IPS-18a (cell line): ENCODE results near the gene PPP1R14C.

Experiments
- H3K27ac ChIP-seq: one replicate; pipeline ENCODE4 v1.5.1; 2013; ENCODE audit warnings: low read length
- H3K27me3 ChIP-seq: one replicate; pipeline ENCODE4 v1.6.1; 2013; ENCODE audit warnings: mild to moderate bottlenecking, low read length; ENCODE audit not compliant: control insufficient read depth, insufficient read depth
- H3K36me3 ChIP-seq: one replicate; pipeline ENCODE4 v1.6.1; 2013; ENCODE audit warnings: low read depth, low read length; ENCODE audit not compliant: control insufficient read depth
- H3K4me1 ChIP-seq: one replicate; pipeline ENCODE4 v1.6.1; 2013; ENCODE audit warnings: low read depth, low read length; ENCODE audit not compliant: control insufficient read depth
- H3K4me3 ChIP-seq: one replicate; pipeline ENCODE4 v1.5.1; 2013; ENCODE audit warnings: low read length
- H3K9ac ChIP-seq: one replicate; pipeline ENCODE4 v1.6.1; 2013; ENCODE audit warnings: mild to moderate bottlenecking, low read length, moderate library complexity
- H3K9me3 ChIP-seq: one replicate; pipeline ENCODE4 v1.6.1; 2013; ENCODE audit warnings: low read depth, low read length; ENCODE audit not compliant: control insufficient read depth

Gene PPP1R14C

GRCh38 chr6:150245148-150245935 lies 102.5 kb downstream of the PPP1R14C start:
- H3K27ac ChIP-seq: no peak overlapping the region
- H3K4me3 ChIP-seq: no peak overlapping the region
- H3K9me3 ChIP-seq: no peaks in the 10 kb centered on the region
- no peaks in the 10 kb centered on the region for H3K27me3 ChIP-seq
- no peaks in the 10 kb centered on the region for H3K4me1 ChIP-seq
- no peak overlapping the region for H3K9ac ChIP-seq
- no peaks in the 10 kb centered on the region for H3K36me3 ChIP-seq

- Histone ChIP-seq H3K27ac (no peak overlapping the region), H3K4me1 (no peaks in the 10 kb centered on the region), H3K9me3 (no peaks in the 10 kb centered on the region), H3K9ac (no peak overlapping the region), H3K4me3 (no peak overlapping the region), H3K27me3 (no peaks in the 10 kb centered on the region), H3K36me3 (no peaks in the 10 kb centered on the region)
Observed at GRCh38 chr6:150247803-150248202, 105.0 kb downstream of the PPP1R14C start.

DNA sequence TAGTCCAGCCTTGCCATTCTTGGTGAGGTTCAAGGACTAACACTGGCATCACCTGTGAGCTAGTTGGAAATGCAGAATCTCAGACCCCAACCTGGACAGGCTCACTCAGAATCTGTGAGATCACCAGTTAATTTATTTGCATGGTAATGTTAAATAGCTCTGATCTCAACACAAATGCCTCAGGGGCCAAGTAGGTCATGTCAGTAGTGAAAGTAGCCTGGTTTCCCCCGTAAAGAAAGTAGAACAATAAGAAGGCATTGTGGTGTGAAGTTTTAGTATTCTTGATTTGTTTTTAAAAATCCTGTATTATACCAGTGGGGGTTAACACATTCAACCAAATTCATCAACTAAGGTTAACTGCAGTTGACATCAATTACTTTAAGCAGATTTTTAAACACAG lies 105.5 kb downstream of the PPP1R14C start:
- no peak overlapping the region for H3K4me3 ChIP-seq
- H3K27me3 ChIP-seq: no peaks in the 10 kb centered on the region
- H3K27ac ChIP-seq: no peak overlapping the region
- no peaks in the 10 kb centered on the region for H3K9me3 ChIP-seq
- no peaks in the 10 kb centered on the region for H3K4me1 ChIP-seq
- no peaks in the 10 kb centered on the region for H3K36me3 ChIP-seq
- no peak overlapping the region for H3K9ac ChIP-seq

DNA sequence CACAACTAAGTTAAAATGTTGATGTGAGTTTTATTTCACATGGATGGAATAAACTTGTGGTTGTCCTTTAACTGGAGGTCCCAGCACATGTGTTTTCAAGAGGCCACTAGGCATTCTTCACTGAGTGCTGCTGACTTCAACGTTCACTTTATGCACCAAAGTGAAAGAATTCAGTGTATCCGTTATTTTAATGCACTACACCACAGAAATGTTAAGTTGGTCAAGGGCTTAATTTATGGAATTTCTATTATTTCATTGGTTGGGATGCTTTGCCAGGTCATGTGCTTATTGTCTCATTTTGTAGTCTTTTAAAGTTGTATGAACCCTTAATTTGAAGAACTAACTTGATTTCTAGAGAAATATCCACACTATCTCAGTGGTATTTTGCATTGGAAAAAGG lies 106.4 kb downstream of the PPP1R14C start:
- Histone ChIP-seq H3K4me3 (no peak overlapping the region), H3K4me1 (no peaks in the 10 kb centered on the region), H3K9ac (no peak overlapping the region), H3K27ac (no peak overlapping the region), H3K36me3 (no peaks in the 10 kb centered on the region), H3K9me3 (no peaks in the 10 kb centered on the region), H3K27me3 (no peaks in the 10 kb centered on the region)

DNA sequence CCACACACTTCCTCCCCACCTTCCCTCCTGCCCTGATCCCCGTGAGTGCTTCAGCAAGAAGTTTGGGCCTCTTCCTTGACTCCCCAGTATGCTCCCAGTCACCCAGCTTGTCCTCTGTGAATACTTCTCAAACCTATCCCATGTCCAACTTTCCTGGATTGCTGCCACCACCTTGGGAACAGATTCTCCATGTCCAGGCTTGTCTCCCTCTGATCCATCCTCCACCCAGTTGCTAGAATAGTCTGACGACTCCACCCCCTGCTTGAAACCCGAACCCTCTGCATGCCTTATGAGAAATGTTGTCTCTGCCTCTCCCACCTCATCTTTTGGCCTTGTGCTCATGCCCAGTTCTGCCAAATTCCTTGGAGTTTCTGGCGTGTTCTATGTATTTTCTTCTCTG lies 108.0 kb downstream of the PPP1R14C start:
- H3K36me3 ChIP-seq: no peaks in the 10 kb centered on the region
- H3K4me1 ChIP-seq: no peaks in the 10 kb centered on the region
- no peaks in the 10 kb centered on the region for H3K27me3 ChIP-seq
- H3K4me3 ChIP-seq: no peak overlapping the region
- no peak overlapping the region for H3K27ac ChIP-seq
- no peaks in the 10 kb centered on the region for H3K9me3 ChIP-seq
- H3K9ac ChIP-seq: no peak overlapping the region

- no peaks in the 10 kb centered on the region for H3K4me1 ChIP-seq
- no peak overlapping the region for H3K27ac ChIP-seq
Observed at GRCh38 chr6:150251566-150252186, 108.8 kb downstream of the PPP1R14C start.

GRCh38 chr6:150252714-150253444 lies 110.0 kb downstream of the PPP1R14C start:
- Histone ChIP-seq H3K27me3 (no peaks in the 10 kb centered on the region), H3K9ac (no peak overlapping the region), H3K4me1 (no peaks in the 10 kb centered on the region), H3K9me3 (no peaks in the 10 kb centered on the region), H3K27ac (no peak overlapping the region), H3K4me3 (no peak overlapping the region), H3K36me3 (no peaks in the 10 kb centered on the region)

More at GRCh38 chr6:150251566-150252186, 108.8 kb downstream of the PPP1R14C start:
- Histone ChIP-seq H3K9ac (no peak overlapping the region), H3K4me3 (no peak overlapping the region), H3K27me3 (no peaks in the 10 kb centered on the region), H3K36me3 (no peaks in the 10 kb centered on the region), H3K9me3 (no peaks in the 10 kb centered on the region)

DNA sequence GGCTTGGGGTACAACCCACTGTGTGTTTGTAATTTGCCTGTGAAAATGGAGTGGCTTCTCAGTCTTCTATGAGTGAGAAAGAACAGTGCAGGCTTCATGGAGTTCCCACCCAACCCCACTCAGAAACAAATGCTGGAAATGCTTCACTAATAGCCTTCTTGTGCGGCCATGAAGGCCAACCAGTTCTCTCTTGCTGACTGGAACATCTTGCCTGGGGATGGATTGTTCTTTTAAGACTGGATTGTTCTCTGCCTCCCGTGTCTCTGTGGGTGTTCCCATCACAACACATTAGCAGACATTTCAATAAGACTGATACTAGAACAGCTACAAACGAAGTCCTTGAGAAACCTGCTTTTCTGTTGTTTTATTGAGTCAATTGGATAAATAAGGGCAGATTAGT lies 110.6 kb downstream of the PPP1R14C start:
- no peaks in the 10 kb centered on the region for H3K36me3 ChIP-seq

GRCh38 chr6:150254770-150255169 lies 111.9 kb downstream of the PPP1R14C start:
- H3K9ac ChIP-seq: no peak overlapping the region
- H3K4me3 ChIP-seq: no peak overlapping the region
- H3K36me3 ChIP-seq: no peaks in the 10 kb centered on the region
- no peaks in the 10 kb centered on the region for H3K4me1 ChIP-seq
- no peaks in the 10 kb centered on the region for H3K9me3 ChIP-seq
- no peak overlapping the region for H3K27ac ChIP-seq
- no peaks in the 10 kb centered on the region for H3K27me3 ChIP-seq

More for the DNA sequence above, 110.6 kb downstream of the PPP1R14C start:
- no peaks in the 10 kb centered on the region for H3K4me1 ChIP-seq
- no peak overlapping the region for H3K27ac ChIP-seq
- no peaks in the 10 kb centered on the region for H3K27me3 ChIP-seq
- no peak overlapping the region for H3K9ac ChIP-seq
- no peaks in the 10 kb centered on the region for H3K9me3 ChIP-seq
- H3K4me3 ChIP-seq: no peak overlapping the region

DNA sequence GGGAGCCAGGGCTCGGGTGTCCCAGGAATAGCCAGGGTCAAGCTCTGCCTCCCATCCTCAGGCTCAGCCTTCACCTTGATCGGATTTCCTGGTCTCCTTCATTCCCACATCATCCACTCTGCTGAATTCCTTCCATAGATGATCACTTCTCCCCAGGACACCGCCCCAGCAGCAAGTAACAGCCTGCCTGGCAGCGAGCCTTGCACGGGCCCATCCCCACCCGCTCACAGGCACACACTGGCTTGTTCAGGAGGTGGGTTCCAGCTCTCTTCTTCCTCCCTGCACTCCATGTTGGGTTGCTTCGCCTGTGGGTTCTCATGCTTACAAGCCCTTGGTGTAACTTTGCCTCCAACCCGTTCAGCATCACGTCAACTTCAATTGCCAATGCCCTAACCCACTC lies 113.0 kb downstream of the PPP1R14C start:
- Histone ChIP-seq H3K4me1 (no peaks in the 10 kb centered on the region), H3K9ac (no peak overlapping the region), H3K36me3 (no peaks in the 10 kb centered on the region), H3K27ac (no peak overlapping the region), H3K27me3 (no peaks in the 10 kb centered on the region), H3K9me3 (no peaks in the 10 kb centered on the region), H3K4me3 (no peak overlapping the region)

GRCh38 chr6:150256618-150257272 lies 113.9 kb downstream of the PPP1R14C start:
- no peaks in the 10 kb centered on the region for H3K9me3 ChIP-seq
- H3K4me3 ChIP-seq: no peak overlapping the region
- no peaks in the 10 kb centered on the region for H3K4me1 ChIP-seq
- no peaks in the 10 kb centered on the region for H3K36me3 ChIP-seq
- H3K27me3 ChIP-seq: no peaks in the 10 kb centered on the region
- no peak overlapping the region for H3K27ac ChIP-seq
- no peak overlapping the region for H3K9ac ChIP-seq
